Measurements from ENCODE around the gene OLFML3.

Gene OLFML3

GRCh38 chr1:113950908-113951307, 28.4 kb upstream of the OLFML3 start:
- no peak for DNase-seq

GRCh38 chr1:113951719-113952118, 27.6 kb upstream of the OLFML3 start:
- no peak for DNase-seq

GRCh38 chr1:113957984-113958383, 21.3 kb upstream of the OLFML3 start:
- DNase-seq = no peak

- no peak for DNase-seq
Measured at GRCh38 chr1:113958691-113959090, 20.6 kb upstream of the OLFML3 start.

GRCh38 chr1:113963281-113963906, 15.9 kb upstream of the OLFML3 start:
- DNase-seq = no peak

GRCh38 chr1:113965703-113966412, 13.4 kb upstream of the OLFML3 start:
- no peak for DNase-seq

- no peak for DNase-seq
Measured at GRCh38 chr1:113972954-113973353, 6.3 kb upstream of the OLFML3 start.

GRCh38 chr1:113975211-113975895, 3.9 kb upstream of the OLFML3 start:
- no peak for DNase-seq

GRCh38 chr1:113976609-113977278, 2.5 kb upstream of the OLFML3 start:
- no peak for DNase-seq

- no peak for DNase-seq
Measured at GRCh38 chr1:113977906-113978305, 1.4 kb upstream of the OLFML3 start.

GRCh38 chr1:113980110-113980509, 836 bp downstream of the OLFML3 start:
- DNase-seq = no peak

GRCh38 chr1:113981962-113982931, 3.0 kb downstream of the OLFML3 start:
- no peak for DNase-seq

GRCh38 chr1:113982949-113983348, 3.7 kb downstream of the OLFML3 start:
- DNase-seq = no peak

GRCh38 chr1:113983391-113983790, 4.1 kb downstream of the OLFML3 start:
- no peak for DNase-seq

- no peak for DNase-seq
Measured at GRCh38 chr1:113983826-113984225, 4.6 kb downstream of the OLFML3 start.

GRCh38 chr1:113984710-113985109, 5.4 kb downstream of the OLFML3 start:
- DNase-seq = no peak

GRCh38 chr1:113986802-113987201, 7.5 kb downstream of the OLFML3 start:
- no peak for DNase-seq

- no peak for DNase-seq
Measured at GRCh38 chr1:113987259-113987658, 8.0 kb downstream of the OLFML3 start.

- no peak for DNase-seq
Measured at GRCh38 chr1:113990530-113990929, 11.3 kb downstream of the OLFML3 start.

- no peak for DNase-seq
Measured at GRCh38 chr1:113990961-113991360, 11.7 kb downstream of the OLFML3 start.

- no peak for DNase-seq
Measured at GRCh38 chr1:113991467-113991997, 12.3 kb downstream of the OLFML3 start.

- DNase-seq = no peak
Measured at GRCh38 chr1:113993072-113993471, 13.8 kb downstream of the OLFML3 start.
